SJCRH30 (cell line): ENCODE results near the gene PDLIM3. TPM values are rescaled to one million over a fixed set of nuclear protein-coding genes. Genes with fewer than 3 reads are reported as not detected.
"Not testable (repeated sequence)": the region's sequence is repeated elsewhere in the genome, so short reads cannot be mapped to it uniquely, and the experiment has no call there.

Source experiments
- DNase-seq, 2 experiments: peaks; one replicate each; pipeline ENCODE4 v3.0.0-alpha.2; 2015 to 2020
- H3K27ac ChIP-seq: fragments of 250-450 bp; sonication (Bioruptor Pico); 2 replicates; pipeline ENCODE4 v1.5.1; 2020; ENCODE audit warnings: mild to moderate bottlenecking, moderate library complexity
- H3K27me3 ChIP-seq: fragments of 250-450 bp; sonication (Bioruptor Pico); 2 replicates; pipeline ENCODE4 v1.5.1; 2020; ENCODE audit warnings: mild to moderate bottlenecking, moderate library complexity
- H3K36me3 ChIP-seq: fragments of 250-450 bp; sonication (Bioruptor Pico); 2 replicates; pipeline ENCODE4 v1.5.1; 2020; ENCODE audit warnings: mild to moderate bottlenecking, moderate library complexity
- H3K4me1 ChIP-seq: fragments of 250-450 bp; sonication (Bioruptor Pico); 2 replicates; pipeline ENCODE4 v1.5.1; 2020; ENCODE audit warnings: mild to moderate bottlenecking, moderate library complexity
- H3K4me3 ChIP-seq: fragments of 250-450 bp; sonication (Bioruptor Pico); 2 replicates; pipeline ENCODE4 v1.5.1; 2020; ENCODE audit warnings: mild to moderate bottlenecking, moderate library complexity
- H3K9me3 ChIP-seq: fragments of 250-450 bp; sonication (Bioruptor Pico); replicated peaks from 2 replicates; pipeline ENCODE4 v1.5.1; 2020; ENCODE audit warnings: mild to moderate bottlenecking, moderate library complexity
- total RNA-seq: library from RNA; depleted of rRNA; stranded (reverse); fragments of >200 nt; shearing (Covaris generic); gene quantifications from 2 replicates; pipeline ENCODE4 v1.2.3, GENCODE V29; 2014

PDLIM3 gene
- total RNA-seq, 1 experiment from 2014 or later: 144 TPM

- no peaks in the 10 kb centered on the region for H3K36me3 ChIP-seq
- H3K27me3 ChIP-seq: no peaks in the 10 kb centered on the region
- peaks cover 5% of the 10 kb centered on the region; the same call in 1 of the 2 replicates for H3K9me3 ChIP-seq
- no peak overlapping the region for H3K4me3 ChIP-seq
- peak overlapping the region; percentile 97 for H3K27ac ChIP-seq
- DNase-seq: peak in 1 of 2 experiments; percentile 27
- peaks cover 37% of the 10 kb centered on the region for H3K4me1 ChIP-seq
These were observed 30.4 kb upstream of the PDLIM3 start for GRCh38 chr4:185565696-185566095.

GRCh38 chr4:185564349-185564748 lies 29.0 kb upstream of the PDLIM3 start:
- no peak for DNase-seq
- H3K9me3 ChIP-seq: peaks cover 5% of the 10 kb centered on the region; the same call in 1 of the 2 replicates
- no peak overlapping the region for H3K27ac ChIP-seq
- peaks cover 32% of the 10 kb centered on the region for H3K4me1 ChIP-seq
- H3K27me3 ChIP-seq: no peaks in the 10 kb centered on the region
- H3K4me3 ChIP-seq: no peak overlapping the region
- no peaks in the 10 kb centered on the region for H3K36me3 ChIP-seq

GRCh38 chr4:185562531-185562930 lies 27.2 kb upstream of the PDLIM3 start:
- no peak for DNase-seq
- H3K27ac ChIP-seq: no peak overlapping the region
- no peaks in the 10 kb centered on the region for H3K27me3 ChIP-seq
- peaks cover 5% of the 10 kb centered on the region; the same call in 1 of the 2 replicates for H3K9me3 ChIP-seq
- H3K4me3 ChIP-seq: no peak overlapping the region
- no peaks in the 10 kb centered on the region for H3K36me3 ChIP-seq
- peaks cover 22% of the 10 kb centered on the region for H3K4me1 ChIP-seq

GRCh38 chr4:185560316-185560715 lies 25.0 kb upstream of the PDLIM3 start:
- Histone ChIP-seq H3K27ac (peak overlapping the region; percentile 57), H3K27me3 (no peaks in the 10 kb centered on the region), H3K36me3 (no peaks in the 10 kb centered on the region), H3K4me1 (peaks cover 6% of the 10 kb centered on the region), H3K4me3 (no peak overlapping the region), H3K9me3 (peaks cover 5% of the 10 kb centered on the region; the same call in 1 of the 2 replicates)
- no peak for DNase-seq

- no peak overlapping the region; the same call in 1 of the 2 replicates for H3K4me3 ChIP-seq
- peak overlapping the region; percentile 57 for H3K27ac ChIP-seq
- H3K9me3 ChIP-seq: peaks cover 5% of the 10 kb centered on the region; the same call in 1 of the 2 replicates
- no peaks in the 10 kb centered on the region for H3K27me3 ChIP-seq
- no peaks in the 10 kb centered on the region for H3K36me3 ChIP-seq
- peak; percentile 59 to 73 for DNase-seq
- H3K4me1 ChIP-seq: peaks cover 6% of the 10 kb centered on the region
These were observed 24.6 kb upstream of the PDLIM3 start for GRCh38 chr4:185559915-185560281.

GRCh38 chr4:185559251-185559914 lies 24.1 kb upstream of the PDLIM3 start:
- peak in 1 of 2 experiments; percentile 51 for DNase-seq
- H3K4me3 ChIP-seq: not testable (repeated sequence)
- H3K27ac ChIP-seq: peak overlapping the region; percentile 57

GRCh38 chr4:185554365-185555126 lies 19.2 kb upstream of the PDLIM3 start:
- Histone ChIP-seq H3K4me1 (peaks cover 6% of the 10 kb centered on the region), H3K27me3 (no peaks in the 10 kb centered on the region), H3K27ac (no peak overlapping the region), H3K36me3 (no peaks in the 10 kb centered on the region), H3K4me3 (no peak overlapping the region), H3K9me3 (no peaks in the 10 kb centered on the region)
- no peak for DNase-seq

More at GRCh38 chr4:185559251-185559914, 24.1 kb upstream of the PDLIM3 start:
- H3K36me3 ChIP-seq, H3K27me3 ChIP-seq, H3K4me1 ChIP-seq, H3K9me3 ChIP-seq: not testable (repeated sequence)

GRCh38 chr4:185552254-185552653 lies 16.9 kb upstream of the PDLIM3 start:
- no peaks in the 10 kb centered on the region for H3K4me1 ChIP-seq
- no peaks in the 10 kb centered on the region for H3K9me3 ChIP-seq
- no peak overlapping the region for H3K27ac ChIP-seq
- H3K27me3 ChIP-seq: no peaks in the 10 kb centered on the region
- no peaks in the 10 kb centered on the region for H3K36me3 ChIP-seq
- H3K4me3 ChIP-seq: no peak overlapping the region
- DNase-seq: no peak

GRCh38 chr4:185550933-185551332 lies 15.6 kb upstream of the PDLIM3 start:
- no peak overlapping the region for H3K4me3 ChIP-seq
- H3K9me3 ChIP-seq: no peaks in the 10 kb centered on the region
- DNase-seq: no peak
- no peaks in the 10 kb centered on the region for H3K27me3 ChIP-seq
- H3K4me1 ChIP-seq: no peaks in the 10 kb centered on the region
- no peak overlapping the region for H3K27ac ChIP-seq
- H3K36me3 ChIP-seq: no peaks in the 10 kb centered on the region

- H3K4me3 ChIP-seq: no peak overlapping the region
- no peaks in the 10 kb centered on the region for H3K9me3 ChIP-seq
- no peaks in the 10 kb centered on the region for H3K36me3 ChIP-seq
- no peak overlapping the region for H3K27ac ChIP-seq
- H3K27me3 ChIP-seq: no peaks in the 10 kb centered on the region
- no peaks in the 10 kb centered on the region for H3K4me1 ChIP-seq
- no peak for DNase-seq
These were observed 13.9 kb upstream of the PDLIM3 start for GRCh38 chr4:185549095-185549639.

GRCh38 chr4:185548587-185548986 lies 13.3 kb upstream of the PDLIM3 start:
- H3K36me3 ChIP-seq: no peaks in the 10 kb centered on the region
- H3K27ac ChIP-seq: no peak overlapping the region
- no peaks in the 10 kb centered on the region for H3K4me1 ChIP-seq
- H3K9me3 ChIP-seq: no peaks in the 10 kb centered on the region
- DNase-seq: no peak
- no peak overlapping the region for H3K4me3 ChIP-seq
- H3K27me3 ChIP-seq: no peaks in the 10 kb centered on the region

- no peaks in the 10 kb centered on the region for H3K36me3 ChIP-seq
- H3K27ac ChIP-seq: no peak overlapping the region
- DNase-seq: no peak
- H3K9me3 ChIP-seq: no peaks in the 10 kb centered on the region
- H3K27me3 ChIP-seq: no peaks in the 10 kb centered on the region
- no peak overlapping the region for H3K4me3 ChIP-seq
- peaks cover 17% of the 10 kb centered on the region for H3K4me1 ChIP-seq
These were observed 11.0 kb upstream of the PDLIM3 start for GRCh38 chr4:185546335-185546734.

- H3K27me3 ChIP-seq: no peaks in the 10 kb centered on the region
- no peak overlapping the region for H3K4me3 ChIP-seq
- peak overlapping the region; percentile 30 for H3K27ac ChIP-seq
- DNase-seq: peak; percentile 77 to 83
- H3K9me3 ChIP-seq: no peaks in the 10 kb centered on the region
- peaks cover 42% of the 10 kb centered on the region for H3K4me1 ChIP-seq
- H3K36me3 ChIP-seq: no peaks in the 10 kb centered on the region
These were observed 7.5 kb upstream of the PDLIM3 start for GRCh38 chr4:185542626-185543315.

GRCh38 chr4:185541251-185541727 lies 6.0 kb upstream of the PDLIM3 start:
- Histone ChIP-seq H3K27ac (peak overlapping the region; percentile 59; the same call in 1 of the 2 replicates), H3K27me3 (no peaks in the 10 kb centered on the region), H3K4me3 (no peak overlapping the region), H3K9me3 (no peaks in the 10 kb centered on the region), H3K4me1 (peaks cover 46% of the 10 kb centered on the region), H3K36me3 (no peaks in the 10 kb centered on the region)
- DNase-seq: peak in 1 of 2 experiments; percentile 31
